ENCODE data around the gene DLX5.

The DLX5 gene

GRCh38 chr7:97018126-97018601 lies 6.5 kb downstream of the DLX5 start:
- DNase-seq (ENCODE audit: low spot score): no peak

GRCh38 chr7:97017192-97018125 lies 7.2 kb downstream of the DLX5 start:
- DNase-seq (ENCODE audit: low spot score): no peak

- DNase-seq (ENCODE audit: low spot score): no peak
Measured at GRCh38 chr7:97016381-97017191, 8.0 kb downstream of the DLX5 start.

GRCh38 chr7:97015756-97016380 lies 8.8 kb downstream of the DLX5 start:
- no peak for DNase-seq (ENCODE audit: low spot score)

- DNase-seq (ENCODE audit: low spot score): no peak
Measured at GRCh38 chr7:97015279-97015678, 9.4 kb downstream of the DLX5 start.

GRCh38 chr7:97014145-97014750 lies 10.4 kb downstream of the DLX5 start:
- DNase-seq (ENCODE audit: low spot score): no peak

GRCh38 chr7:97013845-97014134 lies 10.8 kb downstream of the DLX5 start:
- DNase-seq (ENCODE audit: low spot score): no peak

GRCh38 chr7:97013134-97013844 lies 11.3 kb downstream of the DLX5 start:
- DNase-seq (ENCODE audit: low spot score): no peak

- no peak for DNase-seq (ENCODE audit: low spot score)
Measured at GRCh38 chr7:97012365-97013133, 12.1 kb downstream of the DLX5 start.

- DNase-seq (ENCODE audit: low spot score): no peak
Measured at GRCh38 chr7:97011536-97012364, 12.9 kb downstream of the DLX5 start.

GRCh38 chr7:97011104-97011503 lies 13.5 kb downstream of the DLX5 start:
- no peak for DNase-seq (ENCODE audit: low spot score)

GRCh38 chr7:97009753-97010732 lies 14.6 kb downstream of the DLX5 start:
- no peak for DNase-seq (ENCODE audit: low spot score)

- no peak for DNase-seq (ENCODE audit: low spot score)
Measured at GRCh38 chr7:97008275-97008917, 16.2 kb downstream of the DLX5 start.

GRCh38 chr7:97007583-97007861 lies 17.1 kb downstream of the DLX5 start:
- DNase-seq (ENCODE audit: low spot score): no peak

- DNase-seq (ENCODE audit: low spot score): no peak
Measured at GRCh38 chr7:97006816-97007582, 17.6 kb downstream of the DLX5 start.

GRCh38 chr7:97006055-97006815 lies 18.4 kb downstream of the DLX5 start:
- no peak for DNase-seq (ENCODE audit: low spot score)
